IMR-90 (cell line): ENCODE data around the gene PHF21A. TPM values are rescaled to one million over a fixed set of nuclear protein-coding genes. Genes with fewer than 3 reads are reported as not detected.

Source experiments
- ATAC-seq: fragments of 200-7000 bp; cut with Tn5 transposase; 2 replicates; pipeline ENCODE4 v1.9.1; 2020; ENCODE audit warnings: low read depth, mild to moderate bottlenecking, moderate library complexity
- BruUV-seq: library from RNA; stranded (reverse); fragments of 400-500 nt; replicated peaks from 2 replicates; lab custom pipeline; 2021; lab: Mats Ljungman, UMichigan
- CTCF ChIA-PET: fragments of 300-600 bp; formaldehyde crosslinking; extraction: SDS; loops from one replicate; lab custom pipeline; 2021; ENCODE audit warnings: antibody characterized with exemption; lab: Yijun Ruan, JAX
- POLR2A ChIA-PET: fragments of 300-600 bp; sonication (Branson Sonifier 250); formaldehyde crosslinking; loops from one replicate; lab custom pipeline; 2022; ENCODE audit warnings: antibody characterized with exemption; ENCODE audit not compliant: unreplicated experiment; lab: Charles Lee
- DNase-seq: peaks from one replicate; pipeline ENCODE4 v3.0.0; 2013
- H2AFZ ChIP-seq: replicated peaks from 2 replicates; pipeline ENCODE3; 2013; ENCODE audit warnings: low read length, mild to moderate bottlenecking; ENCODE audit not compliant: poor library complexity
- H2AK5ac ChIP-seq: 2 replicates; pipeline ENCODE4 v1.6.1; 2013; ENCODE audit warnings: low read depth, low read length, inconsistent platforms
- H2AK9ac ChIP-seq: replicated peaks from 2 replicates; pipeline ENCODE3; 2013; ENCODE audit warnings: mild to moderate bottlenecking, low read depth, low read length, moderate library complexity; ENCODE audit not compliant: poor library complexity
- H2BK120ac ChIP-seq: 2 replicates; pipeline ENCODE4 v1.6.1; 2013; ENCODE audit warnings: low read depth, low read length, inconsistent platforms
- H2BK15ac ChIP-seq: 3 replicates; pipeline ENCODE4 v1.6.1; 2013; ENCODE audit warnings: low read depth, low read length, inconsistent platforms
- H2BK20ac ChIP-seq: 2 replicates; pipeline ENCODE4 v1.6.1; 2013; ENCODE audit warnings: low read depth, mild to moderate bottlenecking, inconsistent platforms, low read length, moderate library complexity
- H2BK5ac ChIP-seq: 2 replicates; pipeline ENCODE4 v1.6.1; 2013; ENCODE audit warnings: mild to moderate bottlenecking, low read depth, low read length, inconsistent platforms; ENCODE audit not compliant: poor library complexity, severe bottlenecking
- H3K14ac ChIP-seq: replicated peaks from 2 replicates; pipeline ENCODE4 v1.6.1; 2013; ENCODE audit warnings: low read depth, low read length, inconsistent platforms
- H3K18ac ChIP-seq: 2 replicates; pipeline ENCODE4 v1.6.1; 2013; ENCODE audit warnings: low read depth, low read length, control low read depth
- H3K23ac ChIP-seq: 2 replicates; pipeline ENCODE4 v1.6.1; 2013; ENCODE audit warnings: low read depth, low read length, inconsistent platforms
- H3K27ac ChIP-seq: 2 replicates; pipeline ENCODE4 v1.5.1; 2013; ENCODE audit warnings: mild to moderate bottlenecking, control low read depth, low read length; ENCODE audit not compliant: insufficient read depth
- H3K27me3 ChIP-seq: 2 replicates; pipeline ENCODE4 v1.6.1; 2013; ENCODE audit warnings: low read length; ENCODE audit not compliant: control insufficient read depth, insufficient read depth
- H3K36me3 ChIP-seq: 2 replicates; pipeline ENCODE4 v1.6.1; 2013; ENCODE audit warnings: low read length, mixed read lengths; ENCODE audit not compliant: control insufficient read depth, insufficient read depth
- H3K4ac ChIP-seq: 2 replicates; pipeline ENCODE4 v1.6.1; 2013; ENCODE audit warnings: low read depth, low read length, inconsistent platforms
- H3K4me1 ChIP-seq: 2 replicates; pipeline ENCODE4 v1.6.1; 2013; ENCODE audit warnings: low read length, mixed read lengths; ENCODE audit not compliant: control insufficient read depth, insufficient read depth
- H3K4me2 ChIP-seq: 2 replicates; pipeline ENCODE4 v1.6.1; 2013; ENCODE audit warnings: low read depth, mild to moderate bottlenecking, control low read depth, low read length, moderate library complexity
- H3K4me3 ChIP-seq: 2 replicates; pipeline ENCODE4 v1.5.1; 2013; ENCODE audit warnings: low read depth, mild to moderate bottlenecking, control low read depth, low read length, moderate library complexity; ENCODE audit not compliant: insufficient read depth
- H3K56ac ChIP-seq: 2 replicates; pipeline ENCODE4 v1.6.1; 2013; ENCODE audit warnings: low read length, inconsistent platforms; ENCODE audit not compliant: insufficient read depth; ENCODE audit errors: extremely low read depth
- H3K79me1 ChIP-seq, 2 experiments: 2 replicates each; pipeline ENCODE4 v1.6.1; 2013; ENCODE audit warnings: low read length in 2 of 2, inconsistent platforms in 1 of 2, low read depth in 1 of 2
- H3K9ac ChIP-seq: 2 replicates; pipeline ENCODE4 v1.6.1; 2013; ENCODE audit warnings: low read depth, low read length, control low read depth
- H3K9me1 ChIP-seq: 2 replicates; pipeline ENCODE4 v1.6.1; 2013; ENCODE audit warnings: low read length, inconsistent platforms; ENCODE audit not compliant: insufficient read depth
- H3K9me3 ChIP-seq: 2 replicates; pipeline ENCODE4 v1.6.1; 2013; ENCODE audit warnings: low read length; ENCODE audit not compliant: control insufficient read depth, insufficient read depth
- H4K20me1 ChIP-seq: 2 replicates; pipeline ENCODE4 v1.6.1; 2013; ENCODE audit warnings: low read length, inconsistent platforms; ENCODE audit not compliant: insufficient read depth
- H4K5ac ChIP-seq: 2 replicates; pipeline ENCODE4 v1.6.1; 2013; ENCODE audit warnings: mild to moderate bottlenecking, low read depth, low read length, control low read depth
- H4K8ac ChIP-seq, 2 experiments: 2 replicates each; pipeline ENCODE4 v1.6.1; 2013; ENCODE audit warnings: low read depth in 2 of 2, low read length in 2 of 2, control low read depth in 1 of 2, inconsistent platforms in 1 of 2
- H4K91ac ChIP-seq: 2 replicates; pipeline ENCODE4 v1.6.1; 2013; ENCODE audit warnings: low read depth, low read length, inconsistent platforms; ENCODE audit not compliant: insufficient read depth
- BHLHE40 ChIP-seq: fragments of 150-350 bp; IDR thresholded peaks from 2 replicates; pipeline ENCODE4 v1.6.1; 2016; ENCODE audit warnings: mild to moderate bottlenecking, low read depth, low read length
- CHD1 ChIP-seq: IDR thresholded peaks from 2 replicates; pipeline ENCODE4 v1.6.1; 2012; ENCODE audit warnings: low read depth, low read length, improper control_type of control experiment
- ELK1 ChIP-seq: fragments of 150-350 bp; IDR thresholded peaks from 2 replicates; pipeline ENCODE4 v1.6.1; 2016; ENCODE audit warnings: low read depth, mild to moderate bottlenecking, low read length, moderate library complexity, borderline replicate concordance
- MAZ ChIP-seq: IDR thresholded peaks from 2 replicates; pipeline ENCODE4 v1.6.1; 2012; ENCODE audit warnings: low read depth, mild to moderate bottlenecking, low read length, improper control_type of control experiment, moderate library complexity, borderline replicate concordance
- MXI1 ChIP-seq: IDR thresholded peaks from 2 replicates; pipeline ENCODE4 v1.6.1; 2012; ENCODE audit warnings: low read depth, mild to moderate bottlenecking, low read length, moderate library complexity, borderline replicate concordance
- NFE2L2 ChIP-seq: fragments of 150-350 bp; IDR thresholded peaks from 2 replicates; pipeline ENCODE4 v1.6.1; 2016; ENCODE audit warnings: low read depth, mild to moderate bottlenecking, low read length
- RAD21 ChIP-seq: IDR thresholded peaks from 2 replicates; pipeline ENCODE4 v1.6.1; 2012; ENCODE audit warnings: low read length, improper control_type of control experiment
- WGBS, 2 experiments: methylation state at CpG; one replicate each; pipeline versions ENCODE4 v1.1.5 to v1.1.7; 2013; ENCODE audit warnings: missing lambda C conversion rate in 2 of 2; ENCODE audit not compliant: insufficient read length in 1 of 2; ENCODE audit errors: extremely low coverage in 2 of 2; 5-methylcytosine and 5-hydroxymethylcytosine counted together
- dilution Hi-C: fragments of 300-500 bp; cut with HindIII; formaldehyde crosslinking; loops from one replicate; pipeline ENCODE4 v1.14.3; 2018; ENCODE audit warnings: low sequenced_read_pairs; ENCODE audit not compliant: unreplicated experiment
- in situ Hi-C: fragments of 300-500 bp; cut with MboI; formaldehyde crosslinking; loops from 3 replicates; pipeline ENCODE4 v1.14.3; 2019; ENCODE audit warnings: low sequenced_read_pairs, inconsistent platforms, mixed read lengths
- intact Hi-C: fragments of 100-400 bp; cut with micrococcal nuclease; formaldehyde crosslinking; loops from 2 replicates; pipeline ENCODE4 v1.10.0; 2022
- polyA plus RNA-seq, 3 experiments: library from polyadenylated mRNA; depleted of rRNA; stranded (reverse); fragments of >200 nt; gene quantifications; 2 replicates each; pipeline ENCODE4 v1.2.3, GENCODE V29; 2012; ENCODE audit warnings: low replicate concordance in 1 of 3
- total RNA-seq: library from RNA; depleted of rRNA; stranded (reverse); fragments of >200 nt; gene quantifications from 2 replicates; pipeline ENCODE4 v1.2.3, GENCODE V29; 2012

PHF21A gene
- total and polyA plus RNA-seq, 2 of the 4 experiments (the other 2 are of a cell fraction) = 9.0 to 20.6 TPM

DNA sequence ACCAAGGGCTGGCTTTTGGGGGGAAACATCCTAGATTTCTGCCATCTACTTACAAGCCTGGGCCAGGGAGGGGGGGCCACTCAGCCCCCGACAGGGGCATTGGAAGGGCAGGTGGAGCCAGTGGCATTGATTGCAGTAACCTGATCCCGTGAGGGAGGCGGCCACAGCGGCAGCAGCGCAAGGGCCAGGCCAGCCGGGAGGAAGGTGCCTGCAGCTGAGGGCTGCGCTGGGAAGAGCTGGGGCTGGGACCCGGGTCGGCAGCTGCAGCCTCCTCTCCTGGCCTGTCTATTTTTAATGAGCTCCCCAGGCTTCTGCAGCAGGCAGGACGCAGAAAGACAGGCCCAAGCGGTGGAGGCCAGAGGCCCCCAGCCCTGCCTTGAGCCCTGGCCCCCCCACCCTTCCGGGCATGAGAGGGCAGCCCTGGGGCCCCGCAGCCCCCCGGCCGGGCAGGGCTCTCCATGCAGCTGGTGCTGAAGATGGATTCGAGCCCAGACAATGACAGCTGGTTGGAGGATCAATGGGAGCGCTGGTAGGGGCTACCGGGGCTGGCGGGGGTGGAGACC is 224.8 kb downstream of the PHF21A start:
- intact Hi-C loops = no loop called here
- dilution Hi-C loops = no loop called here
- H3K9me1 ChIP-seq = no peaks in the 10 kb centered on the region; the same call in 1 of the 2 replicates
- 4% methylated on average over 13 of the region's 19 CpGs; no CpG with 5 or more reads in 1 of the 2 experiments for WGBS, 2 experiments
- ChIA-PET CTCF (no interaction called here), POLR2A (no interaction called here)
- H3K9ac ChIP-seq = no peak overlapping the region
- peaks cover 0 to 4% of the 10 kb centered on the region in 2 experiments; a peak in 1 of 4 replicates for H3K79me1 ChIP-seq
- H4K20me1 ChIP-seq = peaks cover 18% of the 10 kb centered on the region
- H2AK5ac ChIP-seq = no peak overlapping the region
- peaks cover 38% of the 10 kb centered on the region for H3K27me3 ChIP-seq
- no peak overlapping the region for H2AFZ ChIP-seq
- H2AK9ac ChIP-seq = no peak overlapping the region
- H4K91ac ChIP-seq = no peak overlapping the region
- no peak overlapping the region for H2BK20ac ChIP-seq
- H3K4me2 ChIP-seq = no peak overlapping the region
- no peak overlapping the region for H3K4ac ChIP-seq
- in situ Hi-C loops = no loop called here
- BruUV-seq = no TSS peak
- no peak overlapping the region for H2BK120ac ChIP-seq
- H3K9me3 ChIP-seq = no peaks in the 10 kb centered on the region
- TF ChIP-seq MAZ (no peak), RAD21 (no peak), ELK1 (no peak), MXI1 (no peak), BHLHE40 (no peak), NFE2L2 (no peak), CHD1 (no peak)
- H3K14ac ChIP-seq = no peak overlapping the region
- peaks cover 7% of the 10 kb centered on the region; the same call in 1 of the 2 replicates for H3K4me1 ChIP-seq
- H3K4me3 ChIP-seq = no peak overlapping the region
- H3K23ac ChIP-seq = no peak overlapping the region
- H2BK5ac ChIP-seq = no peak overlapping the region
- ATAC-seq (no peak), DNase-seq (no peak)
- no peak overlapping the region for H4K8ac ChIP-seq
- H2BK15ac ChIP-seq = no peak overlapping the region
- no peak overlapping the region for H3K18ac ChIP-seq
- no peak overlapping the region for H3K27ac ChIP-seq
- no peak overlapping the region for H3K56ac ChIP-seq
- H3K36me3 ChIP-seq = no peaks in the 10 kb centered on the region
- H4K5ac ChIP-seq = no peak overlapping the region
